HG02571 (cell line): Measurements from ENCODE around the gene TNNI3.
"Not testable (repeated sequence)": the region's sequence is repeated elsewhere in the genome, so short reads cannot be mapped to it uniquely, and the experiment has no call there.

Source experiments
- ATAC-seq: cut with Tn5 transposase; IDR thresholded peaks from one replicate; pipeline ENCODE4 v1.9.1; 2021; ENCODE audit warnings: mild to moderate bottlenecking, moderate library complexity; ENCODE audit not compliant: unreplicated experiment

TNNI3 gene

DNA sequence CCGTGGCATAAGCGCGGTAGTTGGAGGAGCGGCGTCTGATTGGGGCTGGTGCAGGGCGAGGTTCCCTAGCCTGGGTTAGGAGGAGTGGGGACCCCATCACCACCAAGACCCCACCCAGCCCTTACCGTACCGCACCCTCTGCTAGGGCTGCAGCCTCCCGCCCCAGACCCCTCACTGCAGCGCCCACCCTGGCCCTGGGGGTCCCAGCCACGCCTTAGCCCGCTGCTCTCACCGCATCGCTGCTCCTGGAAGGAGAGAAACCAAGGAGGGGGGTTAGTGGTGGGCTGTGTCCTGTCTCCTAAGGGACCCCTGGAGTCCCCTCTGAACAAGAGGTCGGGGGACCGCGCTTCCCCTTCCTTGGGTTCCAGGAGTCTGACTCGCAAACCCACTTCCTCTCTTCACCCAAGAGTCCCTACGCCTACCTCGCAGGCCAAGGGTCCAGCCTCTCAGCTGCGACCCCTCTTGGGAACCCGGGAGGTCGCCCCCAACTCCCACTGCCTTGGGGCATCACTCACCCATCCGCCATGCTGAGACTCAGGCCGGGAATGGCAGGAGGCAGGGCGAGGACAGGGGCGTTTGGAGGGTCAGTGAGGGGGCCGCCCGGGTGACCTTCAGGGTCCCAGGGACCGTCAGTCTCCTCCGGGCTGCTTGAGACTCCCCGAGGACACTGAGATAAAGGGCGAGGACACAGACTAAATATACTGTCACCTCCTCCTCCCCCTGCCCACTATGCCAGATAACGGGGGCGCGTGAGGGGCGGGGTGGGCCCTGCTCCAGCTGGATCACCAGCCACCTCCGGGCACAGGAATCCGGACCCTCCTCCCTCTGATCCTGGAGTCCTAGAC, at the start of gene TNNI3:
Gene TNNI3 (minus strand): TSS at position 669 of the 845 bp plus-strand sequence. CDS start 143 bp downstream, at position 526.
- no peak for ATAC-seq

DNA sequence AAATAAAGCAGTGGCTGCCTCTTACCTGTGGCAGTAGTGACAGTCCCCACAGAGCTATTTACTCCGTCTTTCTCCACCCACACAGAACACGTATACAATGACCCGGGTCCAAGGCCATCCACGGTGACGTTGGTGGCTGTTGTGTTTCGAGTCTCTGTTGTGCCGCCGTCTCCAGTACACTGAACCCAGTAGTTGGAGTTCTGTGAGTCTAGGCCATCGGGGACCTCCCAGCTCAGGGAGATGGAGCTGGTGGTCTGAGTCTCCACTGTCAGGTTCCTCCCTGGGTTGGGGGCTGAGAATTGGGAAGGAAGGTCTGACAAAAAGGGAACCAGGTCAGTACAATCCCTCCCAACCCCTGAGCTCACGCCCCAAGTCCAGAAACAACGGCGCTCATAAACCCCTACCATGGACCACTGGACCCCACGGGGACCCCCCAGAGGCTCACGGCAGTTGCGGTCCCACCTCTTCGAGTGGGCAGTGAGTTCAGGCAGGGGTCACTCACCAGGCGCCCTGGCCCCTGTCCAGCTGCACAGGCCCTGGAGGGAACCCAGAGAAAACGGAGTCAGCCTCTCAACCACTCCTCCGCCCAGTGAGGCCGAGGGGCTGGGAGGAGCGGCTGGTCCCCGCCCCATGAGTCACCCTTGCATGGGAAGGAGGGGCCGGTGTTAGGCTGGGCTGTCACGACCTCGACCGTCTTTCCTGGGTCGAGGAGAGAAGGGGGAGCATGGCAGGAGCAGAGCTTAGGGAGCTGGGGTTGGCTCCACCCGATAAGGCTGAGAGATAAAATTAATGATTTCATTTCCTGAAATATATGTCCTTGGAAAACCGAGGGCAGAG, 49.4 kb upstream of the TNNI3 start:
- no peak for ATAC-seq

DNA sequence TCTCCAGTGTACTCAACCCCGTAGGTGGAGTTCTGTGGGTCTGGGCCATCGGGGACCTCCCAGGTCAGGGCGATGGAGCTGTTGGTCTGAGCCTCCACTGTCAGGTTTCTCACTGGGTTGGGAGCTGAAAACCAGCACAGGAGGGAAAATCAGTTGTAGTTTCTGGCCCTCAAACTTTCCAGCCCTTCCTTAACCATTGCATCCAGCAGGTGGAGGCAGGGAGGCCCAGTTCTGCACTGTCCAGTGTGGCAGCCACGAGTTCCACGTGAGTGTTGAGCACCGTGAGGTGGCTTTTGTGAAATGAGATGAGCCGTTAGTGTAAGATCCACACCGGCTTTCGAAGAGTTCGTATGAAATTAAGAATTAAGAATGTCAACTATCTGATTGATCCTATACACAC, 44.7 kb upstream of the TNNI3 start:
- not testable (repeated sequence) for ATAC-seq

DNA sequence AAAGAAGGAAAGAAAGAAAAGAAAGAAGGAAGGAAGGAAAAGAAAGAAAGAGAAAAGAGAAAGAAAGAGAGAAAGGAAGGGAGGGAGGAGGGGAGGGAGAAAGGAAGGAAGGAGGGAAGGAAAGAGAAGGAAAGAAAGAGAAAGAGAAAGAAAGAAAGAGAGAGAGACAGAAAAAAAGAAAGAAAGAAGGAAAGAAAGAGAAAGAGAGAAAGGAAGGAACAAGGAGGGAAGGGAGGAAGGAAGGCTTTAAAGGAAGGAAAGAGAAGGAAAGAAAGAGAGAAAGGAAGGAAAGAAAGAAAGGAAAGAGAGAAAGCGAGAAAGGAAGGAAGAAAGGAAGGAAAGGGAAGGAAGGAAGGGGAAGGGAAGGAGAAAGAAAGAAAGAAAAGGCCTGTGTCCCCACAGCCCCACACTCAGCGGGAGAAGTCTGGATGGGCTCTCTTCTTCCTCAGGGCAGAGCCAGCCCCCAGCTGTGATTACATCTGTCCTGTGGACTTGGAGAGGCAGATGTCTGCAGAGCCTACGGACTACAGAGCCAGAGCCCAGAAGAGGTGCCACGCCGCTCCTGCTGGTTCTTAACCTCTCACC, 42.2 kb upstream of the TNNI3 start:
- ATAC-seq: no peak

DNA sequence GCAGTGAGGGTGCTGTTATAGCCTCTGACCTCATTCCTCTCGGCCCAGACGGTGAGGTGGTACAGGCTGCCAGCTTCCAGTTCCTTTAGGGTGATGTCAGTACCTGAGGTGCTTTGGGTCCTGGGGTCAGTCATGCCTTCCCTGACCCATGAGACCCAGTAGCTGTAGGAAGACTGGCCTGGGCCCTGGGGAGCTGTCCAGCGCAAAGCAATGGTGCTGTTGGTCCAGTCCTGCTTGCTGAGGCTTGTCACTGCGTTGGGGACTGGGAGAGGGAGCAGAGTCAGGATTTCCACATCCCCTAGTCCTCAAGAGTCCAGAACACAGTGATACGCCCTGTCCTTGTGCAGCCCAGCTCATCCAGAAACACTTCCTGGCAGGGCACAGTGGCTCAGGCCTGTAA, 41.1 kb upstream of the TNNI3 start:
- no peak for ATAC-seq

DNA sequence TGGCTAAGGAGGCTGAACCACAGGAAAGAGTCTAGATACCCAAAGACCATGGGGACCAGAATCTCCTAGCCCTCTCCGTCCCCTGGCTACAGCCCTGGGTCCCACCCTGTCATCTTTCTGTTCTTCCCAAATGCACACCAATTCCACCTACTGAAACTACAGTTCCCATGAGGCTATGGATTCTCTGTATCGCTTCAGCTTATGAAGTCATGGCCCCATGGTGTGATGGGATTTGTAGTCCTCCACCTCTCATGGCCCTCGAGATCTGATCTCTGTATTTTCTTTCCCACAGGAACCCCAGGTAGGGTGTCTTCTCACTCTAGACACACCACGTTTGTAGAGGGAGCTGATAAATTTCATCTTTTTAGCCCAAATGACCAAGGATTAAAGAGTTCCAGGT, 40.0 kb upstream of the TNNI3 start:
- ATAC-seq: no peak

- ATAC-seq: no peak
Observed at GRCh38 chr19:55196803-55197202, 39.3 kb upstream of the TNNI3 start.

GRCh38 chr19:55193481-55193880, 35.9 kb upstream of the TNNI3 start:
- no peak for ATAC-seq

GRCh38 chr19:55189403-55189835, 31.9 kb upstream of the TNNI3 start:
- no peak for ATAC-seq

DNA sequence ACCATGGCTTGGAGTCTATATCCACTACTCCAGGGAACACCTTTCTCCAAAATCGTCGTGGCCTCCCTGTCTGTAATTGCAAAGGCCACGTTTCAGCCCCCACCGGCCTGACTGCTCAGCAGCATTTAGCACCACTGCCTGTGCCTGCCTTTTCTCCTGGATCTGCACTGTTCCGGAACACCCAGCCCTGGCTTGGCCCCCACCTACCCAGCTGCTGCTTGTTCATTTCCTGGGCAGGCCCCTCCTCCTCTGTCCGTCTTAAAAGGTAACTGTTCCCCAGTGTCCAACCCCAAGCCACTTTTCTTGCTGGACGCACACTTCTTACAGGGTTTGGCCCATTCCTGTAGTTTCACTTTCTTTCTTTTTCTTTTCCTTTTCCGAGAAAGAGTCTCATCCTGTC, 31.1 kb upstream of the TNNI3 start:
- no peak for ATAC-seq

GRCh38 chr19:55186080-55186479, 28.5 kb upstream of the TNNI3 start:
- no peak for ATAC-seq

GRCh38 chr19:55181740-55182139, 24.2 kb upstream of the TNNI3 start:
- no peak for ATAC-seq

GRCh38 chr19:55179606-55180484, 22.3 kb upstream of the TNNI3 start, which contains the start of gene SYT5:
SYT5 (minus strand) TSS chr19:55180289; CDS start chr19:55179041, 1,248 bp downstream.
- no peak for ATAC-seq

GRCh38 chr19:55178781-55179599, 21.5 kb upstream of the TNNI3 start:
- peak; percentile 68 for ATAC-seq

DNA sequence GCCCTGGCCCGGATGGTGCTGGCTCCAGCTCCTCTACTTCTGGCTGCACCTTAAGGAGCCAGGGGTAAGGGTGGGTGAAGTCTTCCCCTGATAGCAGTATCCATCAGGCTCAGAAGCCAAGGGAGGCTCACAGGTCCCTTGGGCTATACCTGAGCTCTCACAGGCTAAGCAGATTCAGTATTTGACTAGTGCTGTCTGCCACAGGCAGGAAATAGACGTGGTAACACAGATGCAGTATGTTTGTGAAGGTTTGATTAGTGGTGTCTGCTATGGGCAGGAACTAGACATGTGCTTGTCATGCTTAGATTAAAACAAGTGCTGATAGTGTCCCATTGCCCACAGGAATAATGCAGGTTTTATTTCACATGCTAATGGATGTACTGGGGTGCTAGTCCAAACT, 18.5 kb upstream of the TNNI3 start:
- no peak for ATAC-seq

DNA sequence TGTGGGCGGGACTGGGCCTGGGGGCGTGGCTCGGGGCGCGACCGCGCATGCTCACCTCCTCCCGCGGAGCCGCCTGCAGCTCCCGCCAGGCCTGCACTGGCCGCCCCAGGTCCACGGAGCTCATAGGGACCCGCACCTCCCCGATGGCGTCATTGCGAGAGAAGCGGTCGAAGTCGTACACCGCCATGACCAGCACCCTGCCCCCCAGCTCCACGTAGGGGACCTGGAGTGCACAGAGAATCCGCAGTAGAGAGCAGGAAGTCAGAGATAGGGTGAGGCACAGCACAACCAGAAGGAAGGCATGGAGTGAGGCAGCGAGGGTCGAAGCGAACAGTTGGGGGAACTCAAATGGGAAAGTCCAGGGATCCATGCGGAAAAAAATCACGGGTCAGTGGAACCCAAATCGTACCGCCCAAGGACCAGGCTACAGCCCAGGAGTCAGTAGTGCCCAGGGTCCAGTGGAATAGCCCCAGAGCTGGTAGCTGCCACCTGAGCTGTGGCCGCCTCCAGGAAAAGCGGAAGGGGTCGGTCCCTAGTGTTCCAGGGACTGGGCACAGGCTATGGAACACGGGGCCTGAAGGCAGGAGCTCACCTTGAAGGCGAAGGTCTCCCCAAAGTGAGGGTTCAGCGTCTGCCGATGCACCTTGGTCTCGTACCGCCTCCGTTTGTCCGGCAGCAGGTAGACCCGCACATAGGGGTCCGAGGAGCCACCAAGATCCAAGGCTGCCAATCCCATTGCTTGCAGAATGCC, 17.8 kb upstream of the TNNI3 start:
- ATAC-seq: no peak

GRCh38 chr19:55174425-55175116, 17.0 kb upstream of the TNNI3 start:
- ATAC-seq: no peak

DNA sequence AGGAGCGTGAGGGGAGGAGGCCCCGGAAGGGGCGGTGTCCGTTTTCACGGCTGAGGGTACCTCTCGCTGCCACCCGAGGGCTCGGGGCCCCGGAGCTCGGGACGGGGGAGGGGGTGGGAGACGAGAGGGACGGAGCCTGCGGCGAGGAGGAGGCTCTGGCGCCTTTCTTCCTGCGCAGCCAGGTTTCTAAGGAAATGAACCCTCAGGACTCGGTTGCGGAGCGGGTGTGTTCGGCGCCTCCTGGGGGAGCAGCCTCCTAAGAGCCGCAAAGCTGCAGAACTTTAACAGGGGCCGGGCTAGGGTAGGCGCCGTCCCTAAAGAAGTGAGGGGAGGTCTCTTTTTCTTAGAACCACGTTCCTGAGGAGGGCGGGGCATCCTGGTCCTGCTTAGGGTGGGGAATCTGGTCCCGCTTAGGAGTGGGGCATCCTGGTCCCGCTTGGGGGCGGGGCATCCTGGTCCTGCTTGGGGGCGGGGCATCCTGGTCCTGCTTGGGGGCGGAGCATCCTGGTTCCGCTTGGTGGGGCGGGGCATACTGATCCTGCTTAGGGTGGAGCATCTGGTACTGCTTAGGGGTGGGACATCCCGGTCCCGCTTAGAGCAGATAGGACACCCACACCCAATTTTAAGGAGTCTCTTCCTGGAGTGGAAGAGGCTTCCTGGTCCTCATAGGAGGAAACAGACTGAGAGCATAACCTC, 16.3 kb upstream of the TNNI3 start:
- ATAC-seq: no peak
